SK-N-SH treated with all-trans-retinoic acid at 6 μM for 48 hours (cell line): Measurements from ENCODE around the gene XIRP2.

Source experiments
- ATAC-seq: fragments of 200-7000 bp; cut with Tn5 transposase; 3 replicates; pipeline ENCODE4 v1.9.1; 2020; ENCODE audit warnings: mild to moderate bottlenecking, moderate library complexity
- ARNTL ChIP-seq: fragments of 450-650 bp; formaldehyde crosslinking; IDR thresholded peaks from 2 replicates; pipeline ENCODE4 v1.5.0; 2020; ENCODE audit warnings: low read depth, mild to moderate bottlenecking, moderate library complexity, borderline replicate concordance
- BACH2 ChIP-seq: fragments of 250-450 bp; sonication (Bioruptor Pico); IDR thresholded peaks from 2 replicates; pipeline ENCODE4 v1.9.0; 2021; ENCODE audit warnings: mild to moderate bottlenecking, borderline replicate concordance
- CREB5 ChIP-seq: fragments of 250-450 bp; sonication (Bioruptor Pico); IDR thresholded peaks from 2 replicates; pipeline ENCODE4 v1.5.1; 2020; ENCODE audit warnings: low read depth, mild to moderate bottlenecking, moderate library complexity
- CSDC2 ChIP-seq: fragments of 250-450 bp; sonication (Bioruptor Pico); IDR thresholded peaks from 2 replicates; pipeline ENCODE4 v1.5.0; 2020; ENCODE audit warnings: mild to moderate bottlenecking, moderate library complexity
- CSRNP3 ChIP-seq: fragments of 250-450 bp; sonication (Bioruptor Pico); IDR thresholded peaks from 2 replicates; pipeline ENCODE4 v1.5.1; 2021; ENCODE audit warnings: mild to moderate bottlenecking, moderate library complexity
- ESRRG ChIP-seq: fragments of 250-450 bp; sonication (Bioruptor Pico); IDR thresholded peaks from 2 replicates; pipeline ENCODE4 v1.6.1; 2021; ENCODE audit warnings: mild to moderate bottlenecking
- GLIS3 ChIP-seq: fragments of 250-450 bp; sonication (Bioruptor Pico); IDR thresholded peaks from 2 replicates; pipeline ENCODE4 v1.5.0; 2020; ENCODE audit warnings: mild to moderate bottlenecking, moderate library complexity
- ISL1 ChIP-seq: fragments of 250-450 bp; sonication (Bioruptor Pico); IDR thresholded peaks from 2 replicates; pipeline ENCODE4 v2.1.2; 2022; ENCODE audit warnings: mild to moderate bottlenecking, moderate library complexity
- POU6F1 ChIP-seq: fragments of 250-450 bp; sonication (Bioruptor Pico); IDR thresholded peaks from 2 replicates; pipeline ENCODE4 v1.8.0; 2021; ENCODE audit warnings: low read depth, mild to moderate bottlenecking, moderate library complexity, borderline replicate concordance
- PPARA ChIP-seq: fragments of 250-450 bp; sonication (Bioruptor Pico); IDR thresholded peaks from 2 replicates; pipeline ENCODE4 v1.5.0; 2020; ENCODE audit warnings: mild to moderate bottlenecking, borderline replicate concordance
- RARB ChIP-seq: fragments of 250-450 bp; sonication (Bioruptor Pico); IDR thresholded peaks from 2 replicates; pipeline ENCODE4 v1.8.0; 2021; ENCODE audit warnings: mild to moderate bottlenecking, moderate library complexity
- SNAI2 ChIP-seq: fragments of 250-450 bp; sonication (Bioruptor Pico); IDR thresholded peaks from 2 replicates; pipeline ENCODE4 v1.5.0; 2020; ENCODE audit warnings: mild to moderate bottlenecking, moderate library complexity
- TCF4 ChIP-seq: fragments of 250-450 bp; sonication (Bioruptor Pico); IDR thresholded peaks from 2 replicates; pipeline ENCODE4 v1.8.0; 2021; ENCODE audit warnings: mild to moderate bottlenecking, moderate library complexity, borderline replicate concordance
- TOX ChIP-seq: fragments of 250-450 bp; sonication (Bioruptor Pico); IDR thresholded peaks from 2 replicates; pipeline ENCODE4 v1.8.0; 2021; ENCODE audit warnings: mild to moderate bottlenecking, moderate library complexity, borderline replicate concordance
- ZC3H10 ChIP-seq: fragments of 250-450 bp; sonication (Bioruptor Pico); IDR thresholded peaks from 2 replicates; pipeline ENCODE4 v1.5.1; 2021; ENCODE audit warnings: mild to moderate bottlenecking, moderate library complexity
- ZFP30 ChIP-seq: fragments of 450-650 bp; formaldehyde crosslinking; IDR thresholded peaks from 2 replicates; pipeline ENCODE4 v1.5.0; 2022; ENCODE audit warnings: mild to moderate bottlenecking, moderate library complexity
- ZNF565 ChIP-seq: fragments of 450-650 bp; formaldehyde crosslinking; conservative IDR thresholded peaks from 2 replicates; pipeline ENCODE4 v1.5.0; 2020; ENCODE audit warnings: low read depth, mild to moderate bottlenecking, moderate library complexity
- ZNF70 ChIP-seq: fragments of 450-650 bp; formaldehyde crosslinking; IDR thresholded peaks from 2 replicates; pipeline ENCODE4 v1.5.0; 2020; ENCODE audit warnings: mild to moderate bottlenecking, moderate library complexity
- ZNF8 ChIP-seq: fragments of 450-650 bp; formaldehyde crosslinking; IDR thresholded peaks from 2 replicates; pipeline ENCODE4 v1.5.0; 2020; ENCODE audit warnings: mild to moderate bottlenecking, moderate library complexity
- TF ChIP-seq, protein P1 (sequence below): fragments of 250-450 bp; sonication (Bioruptor Pico); IDR thresholded peaks from 2 replicates; pipeline ENCODE4 v1.5.0; 2020; ENCODE audit warnings: mild to moderate bottlenecking, moderate library complexity

XIRP2 gene

GRCh38 chr2:167191588-167191987 is 303.3 kb downstream of the XIRP2 start:
- ATAC-seq = peak; percentile 80
- no peak for TF ChIP-seq TCF4
- TF ChIP-seq ZNF8 = no peak
- TF ChIP-seq POU6F1 (CRISPR knock-in tag) = no peak
- peak; percentile 52 for TF ChIP-seq ISL1 (CRISPR knock-in tag)
- no peak for TF ChIP-seq RARB (CRISPR knock-in tag)
- no peak for TF ChIP-seq CSRNP3 (CRISPR knock-in tag)

GRCh38 chr2:167192833-167193232 is 304.6 kb downstream of the XIRP2 start:
- peak; percentile 40 for ATAC-seq
- no peak for TF ChIP-seq CREB5 (CRISPR knock-in tag)
- TF ChIP-seq ZNF70 (CRISPR knock-in tag) = no peak

- peak; percentile 72 for ATAC-seq
- TF ChIP-seq ISL1 (CRISPR knock-in tag) (0 out of 2 replicates have a peak, but pooled peaks have one; percentile 29), TCF4 (no peak)
Observed at GRCh38 chr2:167196461-167197252, 308.4 kb downstream of the XIRP2 start.

DNA sequence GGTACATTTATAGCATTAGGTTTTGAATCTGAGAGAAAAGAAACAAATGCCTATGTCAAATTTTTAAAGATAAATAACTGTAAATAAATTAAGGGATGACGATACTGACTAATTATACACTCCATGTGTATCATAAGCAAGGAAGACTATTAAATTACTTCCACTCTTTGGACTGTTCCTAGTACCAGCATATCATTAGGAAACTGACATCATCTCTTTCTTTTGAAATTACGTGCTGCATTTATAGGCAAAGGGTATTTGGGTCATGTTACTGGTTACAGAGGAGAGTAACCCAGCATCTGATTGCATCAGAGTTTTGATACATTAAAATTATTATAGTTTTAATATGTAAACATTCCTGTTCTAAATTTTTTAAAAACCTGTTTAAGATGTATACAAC is 309.7 kb downstream of the XIRP2 start:
- TF ChIP-seq ZNF8 (no peak), ISL1 (CRISPR knock-in tag) (0 out of 2 replicates have a peak, but pooled peaks have one; percentile 21)
- ATAC-seq = no peak

GRCh38 chr2:167198576-167198975 is 310.3 kb downstream of the XIRP2 start:
- no peak for ATAC-seq
- TF ChIP-seq BACH2 (no peak), TOX (no peak), SNAI2 (no peak), CSRNP3 (CRISPR knock-in tag) (no peak)

GRCh38 chr2:167200019-167200418 is 311.7 kb downstream of the XIRP2 start:
- TF ChIP-seq CSDC2 (CRISPR knock-in tag) (no peak), ESRRG (CRISPR knock-in tag) (no peak), GLIS3 (CRISPR knock-in tag) (no peak), ZFP30 (CRISPR knock-in tag) (no peak), TOX (no peak), PPARA (CRISPR knock-in tag) (no peak), POU6F1 (CRISPR knock-in tag) (no peak), ARNTL (CRISPR knock-in tag) (no peak), ZNF565 (no peak), ZNF70 (CRISPR knock-in tag) (no peak), BACH2 (no peak), SNAI2 (no peak), ZC3H10 (no peak), RARB (CRISPR knock-in tag) (no peak)
- TF ChIP-seq, protein P1, sequence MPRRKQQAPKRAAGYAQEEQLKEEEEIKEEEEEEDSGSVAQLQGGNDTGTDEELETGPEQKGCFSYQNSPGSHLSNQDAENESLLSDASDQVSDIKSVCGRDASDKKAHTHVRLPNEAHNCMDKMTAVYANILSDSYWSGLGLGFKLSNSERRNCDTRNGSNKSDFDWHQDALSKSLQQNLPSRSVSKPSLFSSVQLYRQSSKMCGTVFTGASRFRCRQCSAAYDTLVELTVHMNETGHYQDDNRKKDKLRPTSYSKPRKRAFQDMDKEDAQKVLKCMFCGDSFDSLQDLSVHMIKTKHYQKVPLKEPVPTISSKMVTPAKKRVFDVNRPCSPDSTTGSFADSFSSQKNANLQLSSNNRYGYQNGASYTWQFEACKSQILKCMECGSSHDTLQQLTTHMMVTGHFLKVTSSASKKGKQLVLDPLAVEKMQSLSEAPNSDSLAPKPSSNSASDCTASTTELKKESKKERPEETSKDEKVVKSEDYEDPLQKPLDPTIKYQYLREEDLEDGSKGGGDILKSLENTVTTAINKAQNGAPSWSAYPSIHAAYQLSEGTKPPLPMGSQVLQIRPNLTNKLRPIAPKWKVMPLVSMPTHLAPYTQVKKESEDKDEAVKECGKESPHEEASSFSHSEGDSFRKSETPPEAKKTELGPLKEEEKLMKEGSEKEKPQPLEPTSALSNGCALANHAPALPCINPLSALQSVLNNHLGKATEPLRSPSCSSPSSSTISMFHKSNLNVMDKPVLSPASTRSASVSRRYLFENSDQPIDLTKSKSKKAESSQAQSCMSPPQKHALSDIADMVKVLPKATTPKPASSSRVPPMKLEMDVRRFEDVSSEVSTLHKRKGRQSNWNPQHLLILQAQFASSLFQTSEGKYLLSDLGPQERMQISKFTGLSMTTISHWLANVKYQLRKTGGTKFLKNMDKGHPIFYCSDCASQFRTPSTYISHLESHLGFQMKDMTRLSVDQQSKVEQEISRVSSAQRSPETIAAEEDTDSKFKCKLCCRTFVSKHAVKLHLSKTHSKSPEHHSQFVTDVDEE (CRISPR knock-in tag) = no peak
- ATAC-seq = no peak
